ENCODE data around the gene OR12D3. TPM values are rescaled to one million over a fixed set of nuclear protein-coding genes. Genes with fewer than 3 reads are reported as not detected.

Gene OR12D3
- total RNA-seq, 1 donor from 2014 or later: not detected

DNA sequence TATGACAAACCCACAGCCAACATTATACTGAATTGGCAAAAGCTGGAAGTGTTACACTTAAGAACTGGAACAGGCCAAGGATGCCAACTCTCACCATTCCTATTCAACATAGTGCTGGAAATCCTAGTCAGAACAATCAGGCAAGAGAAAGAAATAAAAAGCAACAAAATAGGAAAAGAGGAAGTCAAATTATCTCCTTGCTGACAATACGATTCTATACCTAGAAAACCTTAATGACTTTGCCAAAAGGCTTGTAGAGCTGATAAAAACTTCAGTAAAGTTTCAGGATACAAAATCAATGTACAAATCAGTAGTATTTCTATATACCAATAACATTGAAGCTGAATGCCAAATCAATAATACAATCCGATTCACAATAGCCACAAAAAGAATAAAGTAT lies 38.8 kb downstream of the OR12D3 start:
- H3K79me2 ChIP-seq (ENCODE audit: low read depth): no peaks in the 10 kb centered on the region
- no peak overlapping the region for H3K27ac ChIP-seq
- no peak overlapping the region for H3K4me3 ChIP-seq
- no peak overlapping the region for H3K9ac ChIP-seq
- H3F3A ChIP-seq (ENCODE audit: low read depth): no peaks in the 10 kb centered on the region
- H3K4me3 Mint-ChIP-seq: no peak overlapping the region
- H3K9me3 Mint-ChIP-seq: no peaks in the 10 kb centered on the region
- no peaks in the 10 kb centered on the region for H3K27me3 ChIP-seq
- H3K9me3 ChIP-seq (ENCODE audit: low read depth): no peaks in the 10 kb centered on the region
- no peaks in the 10 kb centered on the region for H3K36me3 Mint-ChIP-seq
- no peak for TF ChIP-seq EZH2phosphoT487 (IDR thresholded peaks at IDR 0.05)
- H4K20me1 ChIP-seq (ENCODE audit: low read depth): no peaks in the 10 kb centered on the region
- H3K4me1 ChIP-seq: no peaks in the 10 kb centered on the region
- H3K36me3 ChIP-seq: no peaks in the 10 kb centered on the region
- DNase-seq (ENCODE audit: low spot score): no peak
- H3K27ac Mint-ChIP-seq: no peak overlapping the region
- H3K4me1 Mint-ChIP-seq: no peaks in the 10 kb centered on the region
- H3K4me2 ChIP-seq: no peak overlapping the region
- H2AFZ ChIP-seq (replicated peaks): no peak overlapping the region
- H3K27me3 Mint-ChIP-seq (ENCODE audit: insufficient read depth, low read depth): no peaks in the 10 kb centered on the region

DNA sequence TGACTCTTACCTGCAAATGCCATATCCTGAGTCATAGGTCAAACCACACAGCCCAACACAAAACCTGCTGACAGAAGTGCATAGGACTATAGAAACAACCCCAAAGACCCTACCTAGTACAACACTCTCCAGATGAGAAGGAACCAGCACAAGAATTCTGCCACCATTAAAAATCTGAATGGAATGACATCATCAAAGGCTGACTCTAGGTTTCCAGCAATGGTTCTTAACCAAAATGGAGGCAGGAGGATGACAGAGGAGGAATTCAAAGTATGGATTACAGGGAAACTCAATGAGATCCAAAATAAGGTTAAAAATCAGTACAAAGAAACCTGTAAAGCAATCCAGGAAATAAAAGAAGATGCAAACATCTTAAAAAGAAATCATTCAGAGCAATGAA lies 42.4 kb downstream of the OR12D3 start:
- Mint-ChIP-seq H3K9me3 (no peaks in the 10 kb centered on the region), H3K27me3 (ENCODE audit: insufficient read depth, low read depth) (no peaks in the 10 kb centered on the region), H3K4me1 (no peaks in the 10 kb centered on the region), H3K36me3 (no peaks in the 10 kb centered on the region), H3K27ac (no peak overlapping the region), H3K4me3 (no peak overlapping the region)
- Histone ChIP-seq H3K27me3 (no peaks in the 10 kb centered on the region), H3K27ac (no peak overlapping the region), H3K9me3 (ENCODE audit: low read depth) (no peaks in the 10 kb centered on the region), H2AFZ (replicated peaks) (no peak overlapping the region), H3K4me2 (no peak overlapping the region), H3K4me3 (no peak overlapping the region), H3K36me3 (no peaks in the 10 kb centered on the region), H3K9ac (no peak overlapping the region), H4K20me1 (ENCODE audit: low read depth) (no peaks in the 10 kb centered on the region), H3F3A (ENCODE audit: low read depth) (no peaks in the 10 kb centered on the region), H3K79me2 (ENCODE audit: low read depth) (no peaks in the 10 kb centered on the region), H3K4me1 (no peaks in the 10 kb centered on the region)
- no peak for DNase-seq (ENCODE audit: low spot score)
- TF ChIP-seq, protein P1, sequence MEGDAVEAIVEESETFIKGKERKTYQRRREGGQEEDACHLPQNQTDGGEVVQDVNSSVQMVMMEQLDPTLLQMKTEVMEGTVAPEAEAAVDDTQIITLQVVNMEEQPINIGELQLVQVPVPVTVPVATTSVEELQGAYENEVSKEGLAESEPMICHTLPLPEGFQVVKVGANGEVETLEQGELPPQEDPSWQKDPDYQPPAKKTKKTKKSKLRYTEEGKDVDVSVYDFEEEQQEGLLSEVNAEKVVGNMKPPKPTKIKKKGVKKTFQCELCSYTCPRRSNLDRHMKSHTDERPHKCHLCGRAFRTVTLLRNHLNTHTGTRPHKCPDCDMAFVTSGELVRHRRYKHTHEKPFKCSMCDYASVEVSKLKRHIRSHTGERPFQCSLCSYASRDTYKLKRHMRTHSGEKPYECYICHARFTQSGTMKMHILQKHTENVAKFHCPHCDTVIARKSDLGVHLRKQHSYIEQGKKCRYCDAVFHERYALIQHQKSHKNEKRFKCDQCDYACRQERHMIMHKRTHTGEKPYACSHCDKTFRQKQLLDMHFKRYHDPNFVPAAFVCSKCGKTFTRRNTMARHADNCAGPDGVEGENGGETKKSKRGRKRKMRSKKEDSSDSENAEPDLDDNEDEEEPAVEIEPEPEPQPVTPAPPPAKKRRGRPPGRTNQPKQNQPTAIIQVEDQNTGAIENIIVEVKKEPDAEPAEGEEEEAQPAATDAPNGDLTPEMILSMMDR (IDR thresholded peaks at IDR 0.05): no peak
- TF ChIP-seq EZH2 (IDR thresholded peaks at IDR 0.05) (no peak), EZH2phosphoT487 (IDR thresholded peaks at IDR 0.05) (no peak)

DNA sequence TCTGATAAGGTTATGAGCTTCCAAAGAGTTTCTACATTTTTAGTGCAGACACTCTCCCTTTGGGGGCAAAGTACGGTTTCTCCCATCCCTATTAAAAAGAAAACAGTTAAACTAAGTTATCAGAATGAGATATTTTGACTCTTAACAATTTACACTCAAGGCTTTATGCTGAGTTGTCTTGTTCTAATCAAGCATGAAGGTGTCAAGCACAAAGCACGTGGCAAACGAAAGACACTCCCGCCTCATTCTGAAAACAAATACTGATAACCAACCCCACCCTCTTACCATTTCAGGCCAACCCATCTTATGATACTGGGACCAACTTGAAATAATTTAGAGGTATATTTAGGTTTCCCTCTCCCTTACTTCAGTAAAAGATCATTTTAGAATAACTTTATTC lies 49.3 kb downstream of the OR12D3 start:
- Histone ChIP-seq H3K9ac (no peak overlapping the region), H3K9me3 (ENCODE audit: low read depth) (no peaks in the 10 kb centered on the region), H3K27ac (no peak overlapping the region), H3K4me3 (no peak overlapping the region), H3K4me2 (no peak overlapping the region), H3K4me1 (no peaks in the 10 kb centered on the region), H3F3A (ENCODE audit: low read depth) (no peaks in the 10 kb centered on the region), H4K20me1 (ENCODE audit: low read depth) (no peaks in the 10 kb centered on the region), H2AFZ (replicated peaks) (no peak overlapping the region), H3K36me3 (no peaks in the 10 kb centered on the region), H3K27me3 (no peaks in the 10 kb centered on the region), H3K79me2 (ENCODE audit: low read depth) (no peaks in the 10 kb centered on the region)
- Mint-ChIP-seq H3K36me3 (no peaks in the 10 kb centered on the region), H3K9me3 (no peaks in the 10 kb centered on the region), H3K4me3 (no peak overlapping the region), H3K27me3 (ENCODE audit: insufficient read depth, low read depth) (no peaks in the 10 kb centered on the region), H3K4me1 (no peaks in the 10 kb centered on the region), H3K27ac (no peak overlapping the region)
- no peak for TF ChIP-seq EZH2phosphoT487 (IDR thresholded peaks at IDR 0.05)
- TF ChIP-seq EZH2 (IDR thresholded peaks at IDR 0.05): no peak
- TF ChIP-seq, protein P1 (IDR thresholded peaks at IDR 0.05): no peak
- no peak for DNase-seq (ENCODE audit: low spot score)

Other genes with a start within 250 kb of the OR12D3 start
- gene OR2J2, start 204.4 kb downstream of the OR12D3 start, total RNA-seq (ENCODE audit: low replicate concordance): 0.09 TPM in 1 of 2 replicates, not detected in the other
- gene OR14J1, start 73.6 kb downstream of the OR12D3 start, total RNA-seq (ENCODE audit: low replicate concordance): 0.03 TPM in 1 of 2 replicates, not detected in the other
- not detected in 2 replicates for gene OR5V1, start 6.4 kb downstream of the OR12D3 start, total RNA-seq (ENCODE audit: low replicate concordance)
- gene OR12D2, start 20.3 kb upstream of the OR12D3 start, total RNA-seq (ENCODE audit: low replicate concordance): not detected in 2 replicates
- gene OR12D1, start 39.6 kb upstream of the OR12D3 start, total RNA-seq (ENCODE audit: low replicate concordance): not detected in 2 replicates
- gene OR10C1, start 64.0 kb upstream of the OR12D3 start, total RNA-seq (ENCODE audit: low replicate concordance): not detected in 2 replicates
- gene OR11A1, start 81.8 kb upstream of the OR12D3 start, total RNA-seq (ENCODE audit: low replicate concordance): not detected in 2 replicates
- gene OR2H1, start 81.9 kb upstream of the OR12D3 start, total RNA-seq (ENCODE audit: low replicate concordance): not detected in 2 replicates
- not detected in 2 replicates for gene MAS1L, start 112.7 kb upstream of the OR12D3 start, total RNA-seq (ENCODE audit: low replicate concordance)
- not detected in 2 replicates for gene UBD, start 184.4 kb upstream of the OR12D3 start, total RNA-seq (ENCODE audit: low replicate concordance)
- gene OR2H2, start 209.8 kb upstream of the OR12D3 start, total RNA-seq (ENCODE audit: low replicate concordance): not detected in 2 replicates

Measured in neural progenitor cell (in vitro differentiated cells).